Panc1 (cell line): ENCODE measurements around the gene CMTM6.
"Not testable (repeated sequence)": the region's sequence is repeated elsewhere in the genome, so short reads cannot be mapped to it uniquely, and the experiment has no call there.

Source experiments
- POLR2AphosphoS5 ChIP-seq: IDR thresholded peaks from 2 replicates; pipeline ENCODE4 v1.6.1; 2012; ENCODE audit warnings: mild to moderate bottlenecking, low read depth, low read length, moderate library complexity
- SIN3A ChIP-seq: IDR thresholded peaks from 2 replicates; pipeline ENCODE4 v1.6.1; 2012; ENCODE audit warnings: low read depth, mild to moderate bottlenecking, low read length, moderate library complexity, borderline replicate concordance; ENCODE audit not compliant: insufficient read depth
- TF ChIP-seq, protein P1 (sequence below): fragments of 450-650 bp; IDR thresholded peaks from 2 replicates; pipeline ENCODE4 v1.5.1; 2017; ENCODE audit warnings: mild to moderate bottlenecking

DNA sequence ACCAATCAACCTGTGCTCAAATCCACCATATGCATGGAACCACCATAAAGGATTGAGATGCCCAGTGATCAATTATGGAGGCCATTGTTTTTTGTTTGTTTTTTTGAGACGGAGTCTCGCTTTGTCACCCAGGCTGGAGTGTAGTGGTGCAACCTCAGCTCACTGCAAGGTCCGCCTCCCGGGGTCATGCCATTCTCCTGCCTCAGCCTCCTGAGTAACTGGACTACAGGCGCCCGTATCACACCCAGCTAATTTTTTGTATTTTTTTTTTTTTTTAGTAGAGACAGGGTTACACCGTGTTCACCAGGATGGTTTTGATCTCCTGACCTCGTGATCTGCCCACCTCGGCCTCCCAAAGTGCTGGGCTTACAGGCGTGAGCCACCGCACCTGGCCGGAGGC, 30.5 kb downstream of the CMTM6 start:
- TF ChIP-seq, protein P1, sequence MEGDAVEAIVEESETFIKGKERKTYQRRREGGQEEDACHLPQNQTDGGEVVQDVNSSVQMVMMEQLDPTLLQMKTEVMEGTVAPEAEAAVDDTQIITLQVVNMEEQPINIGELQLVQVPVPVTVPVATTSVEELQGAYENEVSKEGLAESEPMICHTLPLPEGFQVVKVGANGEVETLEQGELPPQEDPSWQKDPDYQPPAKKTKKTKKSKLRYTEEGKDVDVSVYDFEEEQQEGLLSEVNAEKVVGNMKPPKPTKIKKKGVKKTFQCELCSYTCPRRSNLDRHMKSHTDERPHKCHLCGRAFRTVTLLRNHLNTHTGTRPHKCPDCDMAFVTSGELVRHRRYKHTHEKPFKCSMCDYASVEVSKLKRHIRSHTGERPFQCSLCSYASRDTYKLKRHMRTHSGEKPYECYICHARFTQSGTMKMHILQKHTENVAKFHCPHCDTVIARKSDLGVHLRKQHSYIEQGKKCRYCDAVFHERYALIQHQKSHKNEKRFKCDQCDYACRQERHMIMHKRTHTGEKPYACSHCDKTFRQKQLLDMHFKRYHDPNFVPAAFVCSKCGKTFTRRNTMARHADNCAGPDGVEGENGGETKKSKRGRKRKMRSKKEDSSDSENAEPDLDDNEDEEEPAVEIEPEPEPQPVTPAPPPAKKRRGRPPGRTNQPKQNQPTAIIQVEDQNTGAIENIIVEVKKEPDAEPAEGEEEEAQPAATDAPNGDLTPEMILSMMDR: not testable (repeated sequence)
- not testable (repeated sequence) for TF ChIP-seq POLR2AphosphoS5, SIN3A
